Skeletal muscle cell (primary cell): ENCODE data around the gene SCN1B.

Source experiments
- DNase-seq: peaks from one replicate; pipeline ENCODE4 v3.0.0-alpha.2; 2010; ENCODE audit warnings: low read depth
- H3K4me3 ChIP-seq: 2 replicates; pipeline ENCODE4 v1.5.1; 2011; ENCODE audit warnings: low read depth, mild to moderate bottlenecking, control low read depth, low read length, moderate library complexity

The SCN1B gene

DNA sequence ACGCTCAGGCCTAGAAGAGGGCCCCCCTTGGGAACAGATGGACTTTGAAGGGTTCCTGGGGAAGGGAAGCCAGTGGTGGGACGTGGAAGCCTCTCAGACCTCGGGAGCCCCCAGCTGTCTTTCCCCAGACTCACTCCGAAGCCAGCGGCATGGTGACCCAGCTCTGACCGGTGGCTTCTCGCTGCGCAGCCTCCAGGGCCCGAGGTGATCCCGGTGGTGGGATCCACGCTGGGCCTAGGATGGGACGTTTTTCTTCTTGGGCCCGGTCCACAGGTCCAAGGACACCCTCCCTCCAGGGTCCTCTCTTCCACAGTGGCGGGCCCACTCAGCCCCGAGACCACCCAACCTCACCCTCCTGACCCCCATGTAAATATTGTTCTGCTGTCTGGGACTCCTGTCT lies 35.9 kb downstream of the SCN1B start:
- H3K4me3 ChIP-seq = no peak overlapping the region
- no peak for DNase-seq

DNA sequence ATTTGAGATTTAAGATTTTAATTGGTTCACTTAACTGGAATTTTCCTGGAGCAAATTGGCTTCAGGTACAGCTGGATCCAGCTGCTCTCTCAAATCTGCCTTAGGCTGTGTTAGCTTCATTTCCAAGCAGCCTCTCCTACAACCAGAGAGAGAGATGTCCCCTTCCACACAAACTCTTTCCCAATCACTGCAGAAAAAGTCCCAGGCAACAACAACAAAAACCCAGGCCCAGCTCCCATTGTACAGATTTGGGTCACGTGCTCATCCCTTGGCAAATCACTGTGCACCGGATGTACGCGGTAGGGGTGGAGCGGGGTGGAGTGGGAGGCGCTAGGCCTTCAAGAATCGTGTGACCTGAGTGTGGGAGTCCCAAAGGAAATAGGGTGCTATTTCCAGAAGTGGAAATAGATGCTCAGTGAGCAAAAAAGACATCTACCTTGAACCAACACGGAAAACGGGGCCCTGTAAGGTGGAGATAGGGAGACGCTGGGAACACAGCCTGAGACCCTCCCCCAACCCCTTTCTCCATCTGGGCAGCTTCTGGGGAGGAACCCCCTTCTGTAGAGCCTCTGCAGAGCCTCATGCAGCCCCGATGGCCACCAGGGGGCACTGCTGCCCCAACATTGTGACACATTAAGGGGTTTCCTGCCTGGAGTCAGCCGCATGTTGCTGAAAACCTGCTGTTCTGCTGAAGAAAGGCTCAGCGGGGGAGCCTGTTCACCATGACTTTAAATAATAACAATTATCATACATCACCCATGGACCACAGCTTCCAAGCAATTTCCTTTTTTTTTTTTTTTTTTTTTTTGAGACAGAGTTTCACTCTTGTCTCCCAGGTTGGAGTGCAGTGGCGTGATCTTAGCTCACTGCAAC lies 36.7 kb downstream of the SCN1B start:
- no peak overlapping the region for H3K4me3 ChIP-seq
- no peak for DNase-seq

DNA sequence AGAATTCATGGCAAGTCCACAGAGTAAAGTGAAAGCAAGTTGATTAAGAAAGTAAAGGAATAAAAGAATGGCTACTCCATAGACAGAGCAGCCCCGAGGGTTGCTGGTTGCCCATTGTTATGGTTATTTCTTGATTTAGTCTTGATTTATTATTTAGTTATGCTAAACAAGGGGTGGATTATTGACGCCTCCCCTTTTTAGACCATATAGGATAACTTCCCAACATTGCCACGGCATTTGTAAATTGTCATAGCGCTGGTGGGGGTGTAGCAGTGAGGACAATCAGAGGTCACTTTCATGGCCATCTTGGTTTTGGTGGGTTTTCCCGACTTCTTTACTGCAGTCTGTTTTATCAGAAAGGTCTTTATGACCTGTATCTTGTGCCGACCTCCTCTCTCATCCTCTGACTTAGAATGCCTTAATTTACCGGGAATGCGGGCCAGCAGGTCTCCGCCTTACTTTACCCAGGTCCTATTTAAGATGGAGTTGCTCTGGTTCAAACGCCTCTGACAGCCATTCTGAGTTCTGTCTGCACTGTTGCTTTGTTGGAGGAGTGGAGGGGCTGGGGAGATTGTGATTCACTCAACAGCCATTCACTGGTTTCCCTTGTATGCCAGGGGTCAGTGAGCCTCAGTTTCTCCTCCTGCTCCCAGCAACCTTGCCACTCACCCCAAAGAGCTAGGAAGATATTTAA lies 38.8 kb downstream of the SCN1B start:
- no peak overlapping the region for H3K4me3 ChIP-seq
- DNase-seq = no peak

DNA sequence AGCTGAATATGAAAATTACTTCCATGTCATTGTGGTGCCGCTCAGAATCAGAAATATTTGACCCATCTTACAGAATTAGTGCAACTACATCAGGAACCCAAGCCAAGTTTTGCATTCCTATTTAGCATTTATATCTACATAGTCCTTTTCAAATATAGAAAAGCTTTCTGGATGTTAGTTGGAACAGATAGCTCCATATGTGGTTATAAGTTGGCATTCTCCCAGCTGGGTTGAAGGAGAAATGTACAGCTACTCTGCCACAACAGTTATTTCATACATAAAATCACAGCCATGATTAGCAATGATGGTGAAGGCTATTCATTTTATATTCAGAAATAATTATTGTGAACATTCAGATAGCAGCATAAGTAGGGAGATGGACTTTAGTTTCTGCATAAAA lies 39.4 kb downstream of the SCN1B start:
- DNase-seq = no peak
- no peak overlapping the region for H3K4me3 ChIP-seq

DNA sequence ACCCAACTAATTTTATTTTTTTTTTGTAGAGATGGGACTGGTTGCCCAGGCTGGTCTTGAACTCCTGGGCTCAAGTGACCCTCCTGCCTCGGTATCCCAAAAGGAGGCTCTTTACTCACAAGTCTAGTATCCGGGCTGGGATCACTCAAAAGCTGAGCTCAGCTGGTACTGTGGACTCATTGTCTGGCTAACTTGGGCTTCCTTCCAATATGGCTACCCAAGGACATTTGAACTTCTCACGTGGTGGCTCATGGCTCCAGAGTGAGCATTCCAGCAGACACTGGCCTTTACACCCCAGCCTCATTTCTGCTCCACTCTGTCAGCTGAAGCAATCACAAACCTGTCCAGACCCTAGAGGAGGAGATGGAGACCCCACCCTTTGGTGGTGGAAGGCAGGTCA lies 40.2 kb downstream of the SCN1B start:
- DNase-seq = no peak
- no peak overlapping the region for H3K4me3 ChIP-seq

DNA sequence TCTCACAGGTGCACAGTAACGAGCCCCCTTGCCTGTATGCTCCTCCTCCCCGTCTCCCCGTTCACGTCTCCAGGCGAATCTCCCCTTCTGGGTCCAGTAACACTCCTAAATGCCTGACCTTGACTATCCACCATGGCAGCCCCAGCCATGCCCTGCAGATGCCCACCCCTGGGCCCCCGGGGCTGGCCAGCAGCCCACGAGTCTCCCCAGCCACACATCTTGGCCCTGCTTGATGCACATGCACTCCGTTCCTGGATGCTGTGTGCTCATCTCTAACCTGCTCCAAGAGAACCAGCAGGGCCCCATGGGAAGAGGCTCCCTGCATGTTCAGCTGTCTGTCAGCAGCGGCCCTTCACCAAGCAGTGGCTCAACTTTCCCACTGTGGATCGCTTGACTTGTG lies 43.2 kb downstream of the SCN1B start:
- H3K4me3 ChIP-seq = no peak overlapping the region
- no peak for DNase-seq

DNA sequence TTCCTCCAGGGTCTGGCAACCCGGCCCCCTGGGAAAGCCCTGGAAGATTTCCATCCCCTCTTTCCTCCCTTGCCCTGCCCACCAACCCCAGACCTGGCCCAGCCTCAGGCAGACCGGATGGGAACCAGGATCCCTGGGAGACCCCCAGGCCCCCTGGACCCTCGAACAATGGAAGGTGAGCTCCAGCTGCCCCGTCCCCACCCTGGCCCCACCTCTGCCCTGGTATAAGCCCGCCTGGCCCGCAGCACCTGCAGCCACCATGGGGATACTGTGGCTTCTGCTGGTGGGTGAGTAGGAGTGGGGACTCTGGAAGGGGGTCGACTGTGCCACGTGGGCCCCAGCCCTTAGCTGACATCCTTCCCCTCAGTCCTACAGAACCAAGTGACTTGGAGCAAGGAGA lies 43.7 kb downstream of the SCN1B start:
- H3K4me3 ChIP-seq = no peak overlapping the region
- no peak for DNase-seq

DNA sequence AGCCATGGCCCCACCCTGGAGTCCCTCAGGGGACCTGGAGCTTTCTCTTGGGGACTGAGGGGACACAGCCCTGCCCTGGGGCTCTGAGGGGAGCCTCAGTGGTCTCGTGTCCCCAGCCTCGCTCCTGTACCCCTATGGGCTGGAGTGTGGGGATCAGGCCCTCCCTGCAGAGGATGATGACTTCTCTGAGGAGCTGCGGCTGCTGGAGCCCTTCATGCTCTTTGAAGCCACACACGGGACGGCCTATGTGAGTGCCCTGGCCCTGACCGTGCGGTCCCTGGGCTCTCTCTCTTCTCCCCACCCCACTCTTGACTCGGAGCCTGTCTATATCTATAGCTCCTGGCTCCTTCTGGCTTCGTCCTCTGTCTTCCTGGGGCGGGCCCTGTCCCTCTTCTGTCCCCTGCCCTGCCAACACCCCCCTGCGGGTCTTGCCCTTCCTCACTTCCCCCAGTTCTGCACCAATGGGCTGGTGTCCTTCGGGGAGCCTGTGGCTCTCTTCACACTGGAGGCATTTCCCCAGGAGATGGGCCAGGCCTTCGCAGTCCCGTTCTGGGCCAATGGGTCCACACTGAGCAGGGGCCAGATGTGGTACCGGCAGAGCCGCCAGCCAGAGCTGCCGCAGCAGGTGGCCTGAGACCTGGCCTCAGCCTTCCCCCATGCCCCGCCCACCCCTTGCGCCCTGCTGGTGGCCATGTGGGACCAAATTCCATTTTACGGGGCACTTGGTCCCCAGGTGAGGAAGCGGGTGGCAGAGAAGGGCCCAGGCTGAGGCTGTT lies 44.3 kb downstream of the SCN1B start:
- no peak overlapping the region for H3K4me3 ChIP-seq

DNA sequence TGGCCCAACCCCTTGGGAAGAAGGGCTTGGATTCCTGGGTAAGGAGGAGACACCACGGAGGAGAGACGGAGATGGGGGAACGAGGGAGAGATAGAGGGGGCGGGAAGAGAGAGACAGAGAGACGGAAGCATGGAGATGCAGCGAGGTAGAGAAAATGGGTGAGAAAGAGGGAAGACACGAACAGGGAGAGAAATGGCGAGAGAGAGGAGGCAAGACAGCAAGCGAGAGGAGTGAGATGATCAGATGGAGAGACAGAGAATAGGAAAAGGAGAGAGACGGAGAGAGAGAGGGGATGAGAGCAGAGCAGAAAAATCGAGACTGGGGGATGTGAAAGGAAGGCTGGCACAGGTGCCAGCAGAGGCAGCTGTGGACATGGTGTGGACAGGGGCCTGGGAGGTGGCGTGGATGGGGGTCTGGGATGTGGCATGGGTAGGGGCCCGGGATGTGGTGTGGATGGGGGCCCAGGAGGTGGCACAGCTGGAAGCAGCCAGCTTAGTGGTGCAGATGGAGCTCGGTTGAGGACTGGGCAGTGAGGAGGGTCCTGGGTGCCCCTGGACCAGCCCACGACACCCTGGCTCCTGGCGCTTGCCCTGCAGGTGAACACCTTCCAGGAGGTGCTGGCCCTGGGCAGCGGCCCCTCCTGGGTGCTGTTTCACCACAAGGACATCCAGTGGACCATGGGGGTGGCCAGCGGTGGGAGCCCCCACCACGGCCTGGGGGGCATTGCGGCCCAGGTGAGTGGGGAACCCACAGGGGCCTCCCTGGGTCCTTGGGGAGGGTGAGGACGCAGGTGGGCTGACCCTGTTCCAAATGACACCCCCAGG lies 45.1 kb downstream of the SCN1B start:
- no peak for DNase-seq
- H3K4me3 ChIP-seq = no peak overlapping the region

More for the DNA sequence above, 44.3 kb downstream of the SCN1B start:
- no peak for DNase-seq

DNA sequence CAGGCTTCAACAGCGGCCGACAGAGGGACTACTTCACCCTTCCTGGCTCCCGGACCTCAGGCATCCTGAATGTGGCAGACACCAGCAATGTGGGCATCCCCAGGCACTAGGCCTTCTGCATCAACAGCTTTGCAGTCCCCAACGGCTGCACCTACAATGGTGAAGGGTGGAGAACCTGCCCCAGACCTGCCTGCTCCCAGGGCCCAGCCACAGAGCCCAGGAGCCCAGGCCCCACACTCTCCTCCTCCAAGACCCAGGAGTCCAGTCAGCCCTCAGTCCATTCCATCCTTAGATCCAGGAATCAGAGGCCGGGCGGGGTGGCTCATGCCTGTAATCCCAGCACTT lies 45.7 kb downstream of the SCN1B start:
- no peak overlapping the region for H3K4me3 ChIP-seq
- no peak for DNase-seq

DNA sequence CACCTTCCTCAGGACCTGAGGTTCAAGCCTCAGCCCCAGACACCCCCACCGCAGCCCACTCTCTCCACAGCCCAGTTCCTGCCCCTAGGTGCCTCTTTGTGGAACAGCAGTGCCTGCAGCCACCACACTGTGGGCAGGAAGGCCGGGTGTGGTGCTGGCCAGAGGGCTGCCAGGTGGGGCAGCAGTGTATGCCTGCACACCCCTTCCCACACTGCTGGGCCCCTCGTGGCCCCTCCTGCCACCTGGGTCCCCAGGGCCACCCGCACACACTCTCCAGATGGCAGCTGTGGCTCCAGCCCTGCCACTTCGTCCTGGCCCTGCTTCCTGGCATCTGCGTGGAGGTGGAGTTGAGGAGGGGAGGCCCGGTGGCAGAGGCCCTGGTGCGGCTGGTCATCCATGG lies 46.4 kb downstream of the SCN1B start:
- DNase-seq = no peak
- no peak overlapping the region for H3K4me3 ChIP-seq

DNA sequence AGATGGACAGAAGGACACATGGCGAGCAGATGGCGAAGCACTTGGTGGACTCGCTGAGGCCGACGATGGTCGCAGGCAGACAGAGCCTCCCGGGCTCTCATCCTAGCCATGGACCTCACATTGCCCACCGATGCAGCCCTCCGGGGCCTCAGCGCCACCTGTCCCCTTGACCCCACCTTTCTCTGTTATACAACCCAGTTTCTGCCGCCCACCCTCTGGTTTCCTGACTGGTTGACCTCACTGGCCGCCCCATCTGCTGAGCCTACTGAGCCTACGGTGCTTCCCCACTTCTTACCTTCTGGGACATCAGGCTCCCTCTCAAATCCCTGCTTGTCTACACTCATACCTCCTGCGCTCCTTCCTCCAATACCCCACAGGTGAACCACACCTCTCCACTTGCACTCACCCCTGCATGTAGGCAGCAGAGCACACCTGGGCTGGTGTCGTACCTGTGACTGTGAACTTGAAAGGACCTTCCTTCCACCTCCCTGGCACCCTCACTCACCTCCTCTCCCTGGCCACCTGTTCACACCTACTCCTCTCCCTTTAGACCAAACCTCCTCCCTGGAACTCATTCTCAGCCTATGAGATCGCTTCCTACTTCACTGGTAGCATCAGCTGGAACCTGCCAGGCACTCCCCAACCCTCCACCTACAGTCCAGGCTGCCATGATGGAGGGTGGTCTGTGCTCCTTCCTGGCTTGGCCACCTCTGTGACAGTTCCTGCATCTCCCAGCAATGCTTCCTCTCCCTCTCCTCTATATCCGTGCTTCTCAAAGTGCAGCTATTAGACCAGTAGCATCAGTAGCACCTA lies 47.3 kb downstream of the SCN1B start:
- DNase-seq = no peak

DNA sequence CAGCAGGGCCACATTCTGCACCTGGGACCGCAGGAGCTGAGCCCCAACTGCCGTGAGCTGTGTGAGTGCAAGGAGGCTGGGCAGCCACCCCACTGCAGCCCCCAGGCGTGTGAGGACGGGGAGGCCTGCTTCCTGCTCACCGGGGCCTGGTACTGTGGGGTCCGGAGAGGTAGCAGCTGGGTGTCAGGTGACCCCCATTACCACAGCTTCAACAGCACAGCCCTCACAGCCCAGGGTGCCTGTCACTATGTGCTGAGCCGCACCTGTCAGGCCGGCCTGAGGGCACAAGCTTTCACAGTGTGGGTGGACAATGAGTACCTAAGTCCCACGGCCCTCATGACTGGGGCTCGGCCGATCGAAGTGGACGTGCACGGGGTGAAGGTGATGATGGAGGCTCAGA lies 49.6 kb downstream of the SCN1B start:
- DNase-seq = no peak
- H3K4me3 ChIP-seq = no peak overlapping the region

More for the DNA sequence above, 47.3 kb downstream of the SCN1B start:
- H3K4me3 ChIP-seq = no peak overlapping the region

DNA sequence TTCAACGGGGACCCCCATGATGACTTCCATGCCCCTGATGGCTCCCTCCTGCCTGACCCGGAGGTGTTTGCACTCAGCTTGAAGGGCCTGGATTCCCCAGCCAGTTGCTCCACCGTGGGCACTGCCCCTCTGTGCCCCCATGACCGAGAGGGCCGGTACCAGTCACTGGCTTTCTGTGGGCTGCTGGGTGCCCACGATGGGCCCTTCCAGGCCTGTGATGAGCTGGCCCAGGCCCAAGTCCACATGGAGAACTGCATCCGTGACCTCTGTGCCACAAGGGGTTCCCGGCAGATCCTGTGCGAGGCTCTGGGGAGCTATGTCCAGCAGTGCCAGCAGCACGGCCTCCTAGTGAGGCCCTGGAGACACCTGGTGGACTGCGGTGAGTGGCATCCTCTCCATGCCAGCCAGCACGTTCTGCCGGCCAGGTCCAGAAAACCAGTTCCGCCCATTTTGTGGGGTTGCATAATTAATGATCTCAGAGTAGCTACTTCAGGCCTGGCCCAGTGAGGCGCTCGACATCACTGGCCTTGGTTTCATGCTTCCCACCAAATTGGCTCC lies 50.4 kb downstream of the SCN1B start:
- DNase-seq = no peak
- no peak overlapping the region for H3K4me3 ChIP-seq

DNA sequence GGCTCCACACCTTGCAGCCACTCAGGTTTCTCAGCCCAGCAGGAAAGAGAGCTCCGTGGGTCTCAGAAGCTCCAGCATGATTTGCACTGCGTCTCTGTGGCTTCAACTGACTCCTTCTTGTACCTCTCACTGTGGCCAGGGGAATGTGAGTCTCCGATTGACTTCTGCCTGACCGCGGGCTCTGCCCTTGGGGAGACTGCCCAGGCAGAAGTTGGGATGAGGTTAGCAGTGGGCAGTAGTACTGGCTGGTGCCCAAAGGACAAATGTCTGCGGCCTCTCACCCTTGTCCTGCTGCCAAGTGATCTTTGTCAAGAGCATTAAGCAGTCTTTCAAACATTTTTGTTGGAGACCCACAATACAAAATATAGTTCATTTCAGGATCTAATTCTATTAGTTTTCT lies 50.9 kb downstream of the SCN1B start:
- no peak overlapping the region for H3K4me3 ChIP-seq
- no peak for DNase-seq

DNA sequence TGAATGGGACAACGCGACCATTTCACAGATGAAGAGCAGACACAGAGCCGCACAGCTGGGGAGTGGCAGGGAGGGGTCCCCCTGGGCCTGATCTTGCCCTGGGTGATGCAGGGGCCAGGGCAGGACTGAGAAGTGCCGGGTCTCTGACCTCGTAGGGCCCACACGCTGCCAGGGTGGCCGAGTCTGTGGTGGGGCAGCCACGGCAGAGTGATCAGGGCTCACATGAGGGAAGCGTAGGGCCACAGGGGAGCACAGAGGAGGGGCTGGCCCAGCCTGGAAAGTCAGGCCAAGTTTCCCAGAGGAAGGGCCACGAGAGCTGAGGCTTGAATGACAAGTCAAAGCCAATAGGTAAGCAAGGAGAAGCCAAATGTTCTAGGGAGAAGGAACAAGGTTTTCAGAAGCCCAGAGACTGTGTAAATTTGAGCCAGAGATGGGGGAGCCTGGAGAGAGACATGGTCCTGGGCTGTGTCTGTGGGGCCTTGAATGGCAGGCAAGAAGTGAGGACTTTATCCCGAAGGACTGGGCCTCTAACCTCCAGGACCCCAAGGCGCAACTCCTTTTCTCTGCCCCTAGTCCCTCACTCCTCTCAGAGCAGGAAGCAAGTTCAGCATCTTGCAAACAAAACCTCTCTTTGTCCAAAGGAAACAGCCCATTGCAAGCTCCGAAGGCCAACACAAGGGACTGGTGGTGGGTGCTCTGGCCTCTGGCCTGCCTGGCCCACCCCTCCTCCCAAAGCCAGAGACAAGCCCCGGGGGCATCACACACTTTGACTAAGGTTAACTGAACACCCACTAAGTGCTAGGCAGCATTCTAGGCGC lies 53.6 kb downstream of the SCN1B start:
- DNase-seq = no peak
- no peak overlapping the region for H3K4me3 ChIP-seq

DNA sequence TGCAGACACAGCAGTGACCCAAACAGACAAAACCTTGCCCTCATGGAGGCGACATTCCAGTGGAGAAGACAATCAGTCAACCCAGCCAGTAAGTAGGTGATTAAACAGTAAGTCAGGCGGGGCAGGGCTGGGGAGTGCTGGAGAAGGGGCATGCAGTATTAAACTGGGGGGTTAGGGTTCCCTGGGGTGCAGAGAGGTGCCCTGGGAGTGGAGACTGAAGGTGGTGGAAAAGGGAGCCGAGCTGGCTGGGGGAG lies 54.2 kb downstream of the SCN1B start:
- H3K4me3 ChIP-seq = no peak overlapping the region
- DNase-seq = no peak

DNA sequence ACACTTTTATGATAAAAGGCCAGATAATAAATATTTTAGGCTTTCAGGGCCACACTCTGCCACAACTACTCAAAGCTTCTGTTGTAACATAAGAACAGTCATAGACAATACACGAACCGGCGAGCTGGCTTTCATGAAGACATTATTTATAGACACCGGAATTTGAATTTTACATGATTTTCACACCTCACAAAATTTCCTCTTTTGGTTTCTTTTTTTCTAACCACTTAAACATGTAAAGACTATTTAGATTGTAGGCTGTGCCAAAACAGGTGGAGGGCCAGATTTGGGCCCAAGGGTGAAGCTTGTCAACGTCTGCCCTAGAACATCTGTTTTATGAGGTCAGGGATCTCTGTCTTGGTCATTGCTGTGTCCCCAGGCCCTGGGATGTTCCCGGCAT lies 55.7 kb downstream of the SCN1B start:
- H3K4me3 ChIP-seq = no peak overlapping the region
- no peak for DNase-seq
